22Rv1 (cell line): Measurements from ENCODE around the gene OR1A1.
"Not testable (repeated sequence)": the region's sequence is repeated elsewhere in the genome, so short reads cannot be mapped to it uniquely, and the experiment has no call there.

ENCODE experiments used
- H3K27ac ChIP-seq: fragments of 450-650 bp; 2 replicates; pipeline ENCODE4 v1.5.1; 2017
- CTCF ChIP-seq: fragments of 450-650 bp; IDR thresholded peaks from 2 replicates; pipeline ENCODE4 v1.5.1; 2017; ENCODE audit warnings: mild to moderate bottlenecking
- ZFX ChIP-seq: fragments of 450-650 bp; IDR thresholded peaks from 2 replicates; pipeline ENCODE4 v1.6.1; 2017; ENCODE audit warnings: antibody characterized with exemption, borderline replicate concordance

The OR1A1 gene

GRCh38 chr17:3221850-3222249 is 14.4 kb downstream of the OR1A1 start:
- TF ChIP-seq ZFX (no peak), CTCF (no peak)
- H3K27ac ChIP-seq, result no peak overlapping the region

GRCh38 chr17:3222505-3222904 is 15.0 kb downstream of the OR1A1 start:
- TF ChIP-seq CTCF (no peak), ZFX (no peak)
- no peak overlapping the region for H3K27ac ChIP-seq

- H3K27ac ChIP-seq, result not testable (repeated sequence)
Observed at GRCh38 chr17:3224721-3225352, 17.4 kb downstream of the OR1A1 start.

- H3K27ac ChIP-seq, result not testable (repeated sequence)
Observed at GRCh38 chr17:3232300-3232699, 24.8 kb downstream of the OR1A1 start.

GRCh38 chr17:3238685-3239084 is 31.2 kb downstream of the OR1A1 start:
- H3K27ac ChIP-seq, result not testable (repeated sequence)

- not testable (repeated sequence) for H3K27ac ChIP-seq
Observed at GRCh38 chr17:3241044-3241443, 33.6 kb downstream of the OR1A1 start.

- not testable (repeated sequence) for H3K27ac ChIP-seq
Observed at GRCh38 chr17:3244841-3245240, 37.4 kb downstream of the OR1A1 start.

GRCh38 chr17:3249013-3249412 is 41.5 kb downstream of the OR1A1 start:
- not testable (repeated sequence) for H3K27ac ChIP-seq

- H3K27ac ChIP-seq, result no peak overlapping the region
- no peak for TF ChIP-seq ZFX
- TF ChIP-seq CTCF, result no peak
Observed at GRCh38 chr17:3256575-3256974, 49.1 kb downstream of the OR1A1 start.

GRCh38 chr17:3260163-3260562 is 52.7 kb downstream of the OR1A1 start:
- no peak for TF ChIP-seq ZFX
- no peak for TF ChIP-seq CTCF
- H3K27ac ChIP-seq, result no peak overlapping the region

GRCh38 chr17:3260600-3260999 is 53.1 kb downstream of the OR1A1 start:
- TF ChIP-seq ZFX (no peak), CTCF (no peak)
- H3K27ac ChIP-seq, result no peak overlapping the region
